OCI-LY3 (cell line): ENCODE data around the gene PLCB2.

ENCODE experiments used
- CTCF ChIP-seq: fragments of 200-600, 300-600 bp; sonication (generic); IDR thresholded peaks from 2 replicates; pipeline ENCODE4 v1.5.1; 2014; ENCODE audit warnings: antibody characterized with exemption, low read length, low read depth
- EZH2phosphoT487 ChIP-seq: fragments of 200-600 bp; shearing (Covaris generic); IDR thresholded peaks from 2 replicates; pipeline ENCODE4 v1.6.1; 2018; ENCODE audit warnings: antibody characterized with exemption, mixed run types, low read depth

GRCh38 chr15:40293905-40294895 is 13.5 kb downstream of the PLCB2 start:
- TF ChIP-seq CTCF, result no peak
- TF ChIP-seq EZH2phosphoT487, result no peak
